Measurements from ENCODE around the gene PLIN3.
"Not testable (repeated sequence)": the region's sequence is repeated elsewhere in the genome, so short reads cannot be mapped to it uniquely, and the experiment has no call there.

Gene PLIN3

GRCh38 chr19:4807188-4807587, 60.3 kb downstream of the PLIN3 start:
- no peak for DNase-seq (ENCODE audit: low read depth)

- no peak for DNase-seq (ENCODE audit: low read depth)
Measured at GRCh38 chr19:4806384-4806783, 61.1 kb downstream of the PLIN3 start.

- not testable (repeated sequence) for DNase-seq (ENCODE audit: low read depth)
Measured at GRCh38 chr19:4805140-4805539, 62.3 kb downstream of the PLIN3 start.

GRCh38 chr19:4803736-4804695, 63.5 kb downstream of the PLIN3 start:
- peak; percentile 21 for DNase-seq (ENCODE audit: low read depth)

- no peak for DNase-seq (ENCODE audit: low read depth)
Measured at GRCh38 chr19:4802711-4803110, 64.8 kb downstream of the PLIN3 start.

DNA sequence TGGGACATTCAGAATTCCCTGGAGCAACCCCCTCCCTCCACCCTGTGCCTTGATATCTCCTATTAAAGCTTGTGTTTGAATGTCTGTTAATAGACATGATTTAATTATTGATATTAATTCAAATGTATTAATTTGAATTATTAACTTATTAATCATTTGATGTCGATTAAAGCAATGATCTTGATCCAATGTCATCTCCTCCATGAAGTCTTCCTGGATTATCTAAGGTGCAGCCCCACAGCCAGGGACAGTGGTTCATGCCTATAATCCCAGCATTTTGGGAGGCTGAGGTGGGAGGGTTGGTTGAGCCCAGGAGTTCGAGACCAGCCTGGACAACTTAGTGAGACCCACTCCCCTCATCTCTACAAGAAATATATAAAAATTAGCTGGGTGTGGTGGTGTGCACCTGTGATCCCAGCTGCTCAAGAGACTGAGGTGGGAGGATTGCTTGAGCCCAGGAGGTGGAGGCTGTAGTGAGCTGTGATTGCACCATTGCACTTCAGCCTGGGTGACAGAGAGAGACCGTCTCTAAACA, 66.3 kb downstream of the PLIN3 start:
- DNase-seq (ENCODE audit: low read depth), result no peak

GRCh38 chr19:4800591-4801081, 66.8 kb downstream of the PLIN3 start:
- DNase-seq (ENCODE audit: low read depth), result no peak

- no peak for DNase-seq (ENCODE audit: low read depth)
Measured at GRCh38 chr19:4795400-4795799, 72.1 kb downstream of the PLIN3 start.

- no peak for DNase-seq (ENCODE audit: low read depth)
Measured at GRCh38 chr19:4794971-4795370, 72.5 kb downstream of the PLIN3 start.

DNA sequence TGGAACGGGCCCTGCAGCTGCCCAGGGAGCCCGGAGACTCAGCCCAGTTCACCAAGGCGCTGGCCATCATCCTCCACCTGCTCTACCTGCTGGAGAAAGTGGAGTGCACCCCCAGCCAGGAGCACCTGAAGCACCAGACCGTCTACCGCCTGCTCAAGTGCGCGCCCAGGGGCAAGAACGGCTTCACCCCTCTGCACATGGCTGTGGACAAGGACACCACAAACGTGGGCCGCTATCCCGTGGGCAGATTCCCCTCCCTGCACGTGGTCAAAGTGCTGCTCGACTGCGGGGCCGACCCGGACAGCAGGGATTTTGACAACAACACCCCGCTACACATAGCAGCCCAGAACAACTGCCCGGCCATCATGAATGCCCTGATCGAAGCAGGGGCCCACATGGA, 74.2 kb downstream of the PLIN3 start:
- DNase-seq (ENCODE audit: low read depth), result not testable (repeated sequence)

DNA sequence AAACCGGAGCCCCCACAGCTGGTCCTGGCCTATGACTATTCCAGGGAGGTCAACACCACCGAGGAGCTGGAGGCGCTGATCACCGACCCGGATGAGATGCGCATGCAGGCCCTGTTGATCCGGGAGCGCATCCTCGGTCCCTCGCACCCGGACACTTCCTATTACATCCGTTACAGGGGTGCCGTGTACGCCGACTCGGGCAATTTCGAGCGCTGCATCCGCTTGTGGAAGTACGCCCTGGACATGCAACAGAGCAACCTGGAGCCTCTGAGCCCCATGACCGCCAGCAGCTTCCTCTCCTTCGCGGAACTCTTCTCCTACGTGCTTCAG, 74.6 kb downstream of the PLIN3 start:
- not testable (repeated sequence) for DNase-seq (ENCODE audit: low read depth)

DNA sequence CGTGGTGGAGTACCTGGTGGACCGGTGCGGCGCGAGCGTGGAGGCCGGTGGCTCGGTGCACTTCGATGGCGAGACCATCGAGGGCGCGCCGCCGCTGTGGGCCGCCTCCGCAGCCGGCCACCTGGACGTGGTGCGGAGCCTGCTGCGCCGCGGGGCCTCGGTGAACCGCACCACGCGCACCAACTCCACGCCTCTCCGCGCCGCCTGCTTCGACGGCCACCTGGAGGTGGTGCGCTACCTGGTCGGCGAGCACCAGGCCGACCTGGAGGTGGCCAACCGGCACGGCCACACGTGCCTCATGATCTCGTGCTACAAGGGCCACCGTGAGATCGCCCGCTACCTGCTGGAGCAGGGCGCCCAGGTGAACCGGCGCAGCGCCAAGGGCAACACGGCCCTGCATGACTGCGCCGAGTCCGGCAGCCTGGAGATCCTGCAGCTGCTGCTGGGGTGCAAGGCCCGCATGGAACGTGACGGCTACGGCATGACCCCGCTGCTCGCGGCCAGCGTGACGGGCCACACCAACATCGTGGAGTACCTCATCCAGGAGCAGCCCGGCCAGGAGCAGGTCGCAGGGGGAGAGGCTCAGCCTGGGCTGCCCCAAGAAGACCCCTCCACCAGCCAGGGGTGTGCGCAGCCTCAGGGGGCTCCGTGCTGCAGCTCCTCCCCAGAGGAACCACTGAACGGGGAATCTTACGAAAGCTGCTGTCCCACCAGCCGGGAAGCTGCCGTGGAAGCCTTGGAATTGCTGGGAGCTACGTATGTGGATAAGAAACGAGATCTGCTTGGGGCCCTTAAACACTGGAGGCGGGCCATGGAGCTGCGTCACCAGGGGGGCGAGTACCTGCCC, 75.2 kb downstream of the PLIN3 start:
- DNase-seq (ENCODE audit: low read depth), result not testable (repeated sequence)

- DNase-seq (ENCODE audit: low read depth), result peak; percentile 100
Measured at GRCh38 chr19:4791183-4792018, 76.1 kb downstream of the PLIN3 start, which contains the start of gene FEM1A. FEM1A (plus strand) TSS chr19:4791734; CDS start chr19:4791855, 121 bp downstream.

All from T-helper 22 cell (primary cell).